Transverse colon (tissue), 4 donors: ENCODE results near the gene FHOD1. TPM values are rescaled to one million over a fixed set of nuclear protein-coding genes. Genes with fewer than 3 reads are reported as not detected.

Source experiments
- DNase-seq: peaks from one replicate; pipeline ENCODE4 v3.0.0-alpha.2; 2019
- H3K27ac ChIP-seq, 4 donors: fragments of 200-600 bp; sonication (generic); 2 replicates each; pipeline ENCODE4 v1.5.1; 2016 to 2018; ENCODE audit warnings: inconsistent platforms in 4 of 4
- H3K27me3 ChIP-seq: fragments of 200-600 bp; sonication (generic); 2 replicates; pipeline ENCODE4 v1.5.1; 2017; ENCODE audit warnings: inconsistent platforms
- H3K36me3 ChIP-seq, 4 donors: fragments of 200-600 bp; sonication (generic); 2 replicates each; pipeline ENCODE4 v1.5.1; 2017 to 2019; ENCODE audit warnings: inconsistent platforms in 4 of 4
- H3K4me1 ChIP-seq, 4 donors: fragments of 200-600 bp; sonication (generic); 2 replicates each; pipeline ENCODE4 v1.5.1; 2017 to 2020; ENCODE audit warnings: inconsistent platforms in 4 of 4
- H3K4me3 ChIP-seq, 4 donors: fragments of 200-600 bp; sonication (generic); 1 replicate in 1 of 4; 2 replicates in 3 of 4; pipeline versions ENCODE4 v1.5.1 to v1.6.1; 2017 to 2019; ENCODE audit warnings: inconsistent platforms in 4 of 4
- H3K9me3 ChIP-seq, 2 donors: fragments of 200-600 bp; sonication (generic); 2 replicates each; pipeline ENCODE4 v1.5.1; 2017 to 2019; ENCODE audit warnings: inconsistent platforms in 2 of 2
- CTCF ChIP-seq, 5 experiments: fragments of 200-600 bp in 3 of 5; fragments of 450-650 bp in 2 of 5; sonication (generic) in 3 of 5; IDR thresholded peaks; 1 replicate in 2 of 5; 2 replicates in 3 of 5; pipeline ENCODE4 v1.5.1; 2016 to 2017; ENCODE audit warnings: antibody characterized with exemption in 5 of 5, inconsistent platforms in 3 of 5, mild to moderate bottlenecking in 2 of 5, moderate library complexity in 1 of 5
- EP300 ChIP-seq: sonication (generic); formaldehyde crosslinking; IDR thresholded peaks from one replicate; pipeline ENCODE4 v1.6.1; 2017; ENCODE audit warnings: antibody characterized with exemption, low read depth
- POLR2A ChIP-seq: fragments of 450-650 bp; IDR thresholded peaks from one replicate; pipeline ENCODE4 v1.6.1; 2016; ENCODE audit warnings: antibody characterized with exemption, mild to moderate bottlenecking, moderate library complexity
- POLR2AphosphoS5 ChIP-seq, 3 donors: sonication (generic); formaldehyde crosslinking; IDR thresholded peaks; one replicate each; pipeline ENCODE4 v1.6.1; 2016; ENCODE audit warnings: antibody characterized with exemption in 3 of 3
- WGBS, 2 donors: methylation state at CpG; one replicate each; pipeline ENCODE4 v1.1.5; 2018; ENCODE audit warnings: low coverage in 1 of 2; 5-methylcytosine and 5-hydroxymethylcytosine counted together
- in situ Hi-C, 4 donors: fragments of 200-750 bp; cut with MboI; loops; one replicate each; pipeline versions ENCODE4 v1.15.0 to v1.15.1; 2017; ENCODE audit warnings: low sequenced_read_pairs in 3 of 4, low pct_ligation_motif_present in 1 of 4, low pct_unique_long_range_greater_than_20kb in 1 of 4
- intact Hi-C: fragments of 100-400 bp; cut with DNase I; formaldehyde crosslinking; loops from one replicate; pipeline ENCODE4 v1.15.1; 2023; ENCODE audit warnings: low total_unique reads
- total RNA-seq, 4 donors: library from RNA; depleted of rRNA; stranded (reverse); fragments of >200 nt; gene quantifications; one replicate each; pipeline ENCODE4 v1.1.0, GENCODE V29; 2016

The FHOD1 gene
- total RNA-seq, 4 donors from 2014 or later, result 25.1 to 177 (median 33.6) TPM

DNA sequence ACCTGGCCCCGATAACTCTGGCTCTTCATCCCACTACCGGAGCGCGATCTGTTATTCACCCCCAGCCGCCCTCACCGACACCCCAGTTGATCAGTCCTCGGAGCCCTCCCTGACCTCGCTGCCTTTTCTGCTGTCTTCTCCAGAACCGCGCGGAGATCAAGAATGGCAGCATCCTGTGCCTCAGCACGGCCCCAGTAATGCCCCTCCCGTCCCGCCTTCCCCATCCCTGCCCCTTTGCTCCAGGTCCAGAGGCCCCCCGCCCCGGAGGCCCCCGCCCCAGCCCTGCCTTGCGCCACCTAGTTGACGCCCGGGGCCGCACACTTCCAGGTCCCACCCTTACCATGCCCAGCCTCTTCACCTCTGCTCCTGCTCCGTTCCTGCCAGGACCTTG is 47.5 kb downstream of the FHOD1 start:
- Histone ChIP-seq H3K27ac (peak overlapping the region; percentile 86 to 93 (median 88)), H3K4me1 (peaks cover 0 to 19% (median 18%) of the 10 kb centered on the region in 4 donors), H3K4me3 (peak overlapping the region in 3 of 4 donors; percentile 31 to 54 (median 47)), H3K9me3 (no peaks in the 10 kb centered on the region), H3K36me3 (peaks cover 0 to 48% (median 9%) of the 10 kb centered on the region in 4 donors), H3K27me3 (no peaks in the 10 kb centered on the region)
- in situ Hi-C loops (no loop called here), intact Hi-C loops (no loop called here)
- peak; percentile 63 for DNase-seq
- TF ChIP-seq POLR2AphosphoS5 (IDR thresholded peaks at IDR 0.05) (no peak), CTCF (IDR thresholded peaks at IDR 0.05) (peak in 3 of 5 experiments; percentile 10 to 50 (median 23))
- WGBS, 2 donors, result 38 to 40% methylated on average over 2 to 19 of the region's 22 CpGs

GRCh38 chr16:67199011-67199807 is 48.1 kb downstream of the FHOD1 start, which contains the start of gene ELMO3:
ELMO3 (plus strand) TSS chr16:67199131; CDS start chr16:67199327, 196 bp downstream.
- H3K4me3 ChIP-seq, result peak within 1 kb of the TSS; percentile 8 to 54 (median 39)
- in situ Hi-C loops (no loop called here), intact Hi-C loops (no loop called here)
- H3K4me1 ChIP-seq, result peaks cover 0 to 19% (median 18%) of the 10 kb centered on the region in 4 donors
- H3K36me3 ChIP-seq, result peaks cover 0 to 50% (median 11%) of the 10 kb centered on the region in 4 donors
- TF ChIP-seq POLR2AphosphoS5 (IDR thresholded peaks at IDR 0.05) (peak; percentile 81 to 96 (median 94)), CTCF (IDR thresholded peaks at IDR 0.05) (peak; percentile 39 to 69 (median 52)), EP300 (no peak), POLR2A (peak; percentile 94)
- no peaks in the 10 kb centered on the region for H3K9me3 ChIP-seq
- peak within 1 kb of the TSS; percentile 86 to 93 (median 88) for H3K27ac ChIP-seq
- WGBS, 2 donors, result 2 to 44% methylated on average over 7 to 55 of the region's 61 CpGs
- DNase-seq, result peak; percentile 88
- H3K27me3 ChIP-seq, result no peaks in the 10 kb centered on the region

- in situ Hi-C loops, result no loop called here
- DNase-seq, result peak; percentile 78
- H3K4me3 ChIP-seq, result no peak overlapping the region
- H3K36me3 ChIP-seq, result peaks cover 0 to 50% (median 11%) of the 10 kb centered on the region in 4 donors
- intact Hi-C loops, result no loop called here
- 42% methylated on average over 12 of the region's 12 CpGs; no CpG with 5 or more reads in 1 of the 2 donors for WGBS, 2 donors
- peak overlapping the region; percentile 86 to 93 (median 88) for H3K27ac ChIP-seq
- H3K4me1 ChIP-seq, result peaks cover 4 to 28% (median 25%) of the 10 kb centered on the region in 4 donors
- TF ChIP-seq CTCF (IDR thresholded peaks at IDR 0.05) (peak; percentile 56 to 97 (median 80)), EP300 (no peak), POLR2A (no peak), POLR2AphosphoS5 (IDR thresholded peaks at IDR 0.05) (peak in 2 of 3 donors; percentile 8 to 13)
- H3K9me3 ChIP-seq, result no peaks in the 10 kb centered on the region
- H3K27me3 ChIP-seq, result no peaks in the 10 kb centered on the region
These were observed 49.0 kb downstream of the FHOD1 start for GRCh38 chr16:67198238-67198734.

- Histone ChIP-seq H3K27me3 (no peaks in the 10 kb centered on the region), H3K9me3 (no peaks in the 10 kb centered on the region), H3K4me1 (peaks cover 9 to 34% (median 31%) of the 10 kb centered on the region in 4 donors), H3K36me3 (peaks cover 0 to 47% (median 11%) of the 10 kb centered on the region in 4 donors), H3K4me3 (no peak overlapping the region), H3K27ac (peak overlapping the region in 3 of 4 donors; percentile 88 to 93 (median 89))
- no peak for DNase-seq
- intact Hi-C loops (no loop called here), in situ Hi-C loops (no loop called here)
- 71% methylated on average over 6 of the region's 6 CpGs; no CpG with 5 or more reads in 1 of the 2 donors for WGBS, 2 donors
- TF ChIP-seq POLR2AphosphoS5 (IDR thresholded peaks at IDR 0.05) (no peak), CTCF (IDR thresholded peaks at IDR 0.05) (no peak), EP300 (no peak), POLR2A (no peak)
These were observed 49.6 kb downstream of the FHOD1 start for GRCh38 chr16:67197704-67198103.
